ENCODE results near the gene SOCS2. TPM values are rescaled to one million over a fixed set of nuclear protein-coding genes. Genes with fewer than 3 reads are reported as not detected.
A peak's percentile ranks its signal among the peaks of the same experiment; 100 is the strongest.

Gene SOCS2, protein sequence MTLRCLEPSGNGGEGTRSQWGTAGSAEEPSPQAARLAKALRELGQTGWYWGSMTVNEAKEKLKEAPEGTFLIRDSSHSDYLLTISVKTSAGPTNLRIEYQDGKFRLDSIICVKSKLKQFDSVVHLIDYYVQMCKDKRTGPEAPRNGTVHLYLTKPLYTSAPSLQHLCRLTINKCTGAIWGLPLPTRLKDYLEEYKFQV
- 20.0 TPM for total RNA-seq
- long read RNA-seq, transcript SOCS2-202 (3 exons, 1,065 nt), result major isoform, 7 of 21 reads
- long read RNA-seq, partial matches to known transcripts, result 0 of 21 reads
- long read RNA-seq, other reads (novel, unspliced or antisense), result 5 of 21 reads

DNA sequence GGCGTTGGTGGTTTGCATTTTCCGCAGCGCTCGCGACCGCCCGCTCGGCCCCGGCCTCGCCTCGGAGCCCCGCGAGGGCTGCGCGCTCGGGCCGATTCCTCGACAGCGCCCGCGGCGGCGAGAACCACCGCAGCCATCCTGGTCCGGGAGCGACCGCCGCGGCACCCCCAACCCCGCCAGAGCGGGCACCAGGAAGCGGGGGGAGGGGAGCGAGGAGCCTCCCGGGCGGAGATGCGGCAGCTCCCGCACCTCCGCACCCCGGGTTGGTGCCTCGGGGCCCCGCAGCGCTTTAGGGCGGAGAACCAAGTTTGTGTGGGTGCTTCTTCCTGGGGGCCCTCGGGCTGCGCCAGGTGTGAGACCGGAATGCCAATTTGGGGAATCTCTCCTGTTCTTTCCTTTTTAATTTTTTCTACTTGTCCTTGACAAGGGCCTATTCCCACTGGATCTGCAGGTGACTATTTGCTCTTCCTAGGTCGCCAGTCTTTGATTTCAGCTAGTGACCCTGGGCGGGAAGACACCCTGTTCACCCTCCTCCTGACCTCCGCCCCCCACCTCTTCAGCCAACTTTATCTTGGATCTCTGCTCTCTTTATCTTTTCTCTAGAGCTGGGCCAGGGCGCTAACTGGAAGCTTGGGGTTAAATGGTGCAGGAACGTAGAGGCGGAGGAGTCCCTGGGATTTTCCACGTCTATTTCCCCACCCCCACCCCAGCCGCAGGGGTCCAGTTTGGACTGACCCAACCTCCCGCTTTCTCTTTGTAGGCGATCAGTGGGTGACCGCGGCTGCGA is at the start of gene SOCS2:
TSS of gene SOCS2 (plus strand) at position 751 of the 787 bp plus-strand sequence. CDS start 223 bp downstream, outside the sequence.
- Histone ChIP-seq H3K4me1 (peaks cover 9% of the 10 kb centered on the region), H3K27ac (peak within 1 kb of the TSS; percentile 94), H3K27me3 (ENCODE audit: low read depth) (no peaks in the 10 kb centered on the region), H3K9me3 (no peaks in the 10 kb centered on the region), H3K4me3 (peak within 1 kb of the TSS; percentile 96), H3K36me3 (peaks cover 17% of the 10 kb centered on the region)
- peak; percentile 55 for DNase-seq
- TF ChIP-seq, protein P1, sequence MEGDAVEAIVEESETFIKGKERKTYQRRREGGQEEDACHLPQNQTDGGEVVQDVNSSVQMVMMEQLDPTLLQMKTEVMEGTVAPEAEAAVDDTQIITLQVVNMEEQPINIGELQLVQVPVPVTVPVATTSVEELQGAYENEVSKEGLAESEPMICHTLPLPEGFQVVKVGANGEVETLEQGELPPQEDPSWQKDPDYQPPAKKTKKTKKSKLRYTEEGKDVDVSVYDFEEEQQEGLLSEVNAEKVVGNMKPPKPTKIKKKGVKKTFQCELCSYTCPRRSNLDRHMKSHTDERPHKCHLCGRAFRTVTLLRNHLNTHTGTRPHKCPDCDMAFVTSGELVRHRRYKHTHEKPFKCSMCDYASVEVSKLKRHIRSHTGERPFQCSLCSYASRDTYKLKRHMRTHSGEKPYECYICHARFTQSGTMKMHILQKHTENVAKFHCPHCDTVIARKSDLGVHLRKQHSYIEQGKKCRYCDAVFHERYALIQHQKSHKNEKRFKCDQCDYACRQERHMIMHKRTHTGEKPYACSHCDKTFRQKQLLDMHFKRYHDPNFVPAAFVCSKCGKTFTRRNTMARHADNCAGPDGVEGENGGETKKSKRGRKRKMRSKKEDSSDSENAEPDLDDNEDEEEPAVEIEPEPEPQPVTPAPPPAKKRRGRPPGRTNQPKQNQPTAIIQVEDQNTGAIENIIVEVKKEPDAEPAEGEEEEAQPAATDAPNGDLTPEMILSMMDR (IDR thresholded peaks at IDR 0.05), result no peak
- peak; percentile 0 to 1 for ATAC-seq
- intact Hi-C loops (cut with DNase I), result no loop called here

DNA sequence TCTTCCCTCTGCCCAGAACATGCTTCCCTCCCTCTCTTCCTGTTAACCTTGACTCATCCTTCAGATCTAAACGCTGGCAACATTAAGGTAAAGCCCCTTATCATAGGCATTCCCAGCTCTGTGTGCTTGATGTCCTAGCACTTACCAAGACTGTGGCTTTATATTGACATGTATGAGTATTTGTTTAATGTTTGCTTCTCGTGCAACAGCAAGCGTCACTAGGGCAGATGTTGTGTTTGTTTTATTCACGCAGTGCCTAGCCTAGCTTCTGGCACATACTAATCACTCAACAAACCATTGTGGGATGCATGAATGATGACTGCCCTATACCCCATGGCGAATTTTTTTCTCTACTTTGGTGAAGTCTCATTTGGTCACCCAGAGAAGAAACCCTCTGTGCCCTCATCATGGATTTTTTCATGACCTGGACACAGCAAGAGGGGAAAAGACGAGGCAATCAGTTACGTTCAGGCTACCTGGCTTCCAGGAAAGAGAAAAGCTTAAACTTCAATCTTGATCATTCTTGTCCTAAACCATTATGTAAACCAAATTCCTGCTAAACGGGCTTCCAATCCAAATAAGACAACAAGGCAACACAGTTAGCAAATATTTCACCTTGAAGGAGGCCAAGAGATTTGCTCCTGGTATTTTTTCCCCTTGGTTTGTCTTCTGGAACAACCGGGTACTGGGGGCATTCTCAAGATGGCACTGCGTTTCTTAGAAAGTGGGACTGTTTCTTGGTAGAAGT is 47.9 kb upstream of the SOCS2 start:
- TF ChIP-seq, protein P1 (IDR thresholded peaks at IDR 0.05), result no peak
- peaks cover 6% of the 10 kb centered on the region for H3K4me1 ChIP-seq
- H3K27me3 ChIP-seq (ENCODE audit: low read depth), result no peaks in the 10 kb centered on the region
- intact Hi-C loops (cut with DNase I), result no loop called here
- ATAC-seq (peak in 1 of 2 donors; percentile 36), DNase-seq (no peak)
- no peaks in the 10 kb centered on the region for H3K36me3 ChIP-seq
- H3K9me3 ChIP-seq, result no peaks in the 10 kb centered on the region
- H3K27ac ChIP-seq, result no peak overlapping the region
- no peak overlapping the region for H3K4me3 ChIP-seq

DNA sequence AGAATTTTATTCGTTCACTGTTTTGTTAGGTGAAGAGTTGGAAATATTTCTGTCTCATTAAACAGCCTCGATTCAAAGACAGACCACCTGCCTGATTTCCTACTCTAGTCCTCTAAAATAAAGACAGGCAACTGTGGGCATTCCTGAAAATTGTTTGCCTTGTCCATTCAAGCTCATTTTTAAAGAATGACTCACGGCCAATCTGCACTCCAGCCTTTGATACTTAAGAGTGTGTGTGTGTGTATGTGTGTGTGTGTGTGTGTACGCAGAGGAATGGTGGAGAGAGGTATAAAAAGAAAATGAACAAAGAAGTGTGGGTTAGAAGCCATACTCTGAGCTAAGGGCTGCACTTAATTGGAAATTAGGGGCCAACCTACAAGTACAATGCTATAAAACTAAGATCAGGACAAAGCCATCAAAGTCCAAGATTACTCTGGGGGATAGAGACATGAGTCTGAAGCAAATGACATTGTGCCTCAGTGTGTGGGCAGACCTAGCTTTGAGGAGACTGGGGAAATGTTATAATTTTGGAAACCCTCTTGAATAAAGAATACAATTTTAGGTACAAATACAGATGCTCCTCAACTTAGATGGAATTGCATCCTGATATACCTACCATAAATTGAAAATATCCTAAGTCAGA is 45.6 kb upstream of the SOCS2 start:
- intact Hi-C loops (cut with DNase I), result no loop called here
- ATAC-seq, result peak; percentile 75 to 82
- Histone ChIP-seq H3K27ac (no peak overlapping the region), H3K9me3 (no peaks in the 10 kb centered on the region), H3K27me3 (ENCODE audit: low read depth) (no peaks in the 10 kb centered on the region), H3K36me3 (no peaks in the 10 kb centered on the region), H3K4me1 (peaks cover 6% of the 10 kb centered on the region), H3K4me3 (no peak overlapping the region)
- TF ChIP-seq, protein P1 (IDR thresholded peaks at IDR 0.05), result no peak
- no peak for DNase-seq

DNA sequence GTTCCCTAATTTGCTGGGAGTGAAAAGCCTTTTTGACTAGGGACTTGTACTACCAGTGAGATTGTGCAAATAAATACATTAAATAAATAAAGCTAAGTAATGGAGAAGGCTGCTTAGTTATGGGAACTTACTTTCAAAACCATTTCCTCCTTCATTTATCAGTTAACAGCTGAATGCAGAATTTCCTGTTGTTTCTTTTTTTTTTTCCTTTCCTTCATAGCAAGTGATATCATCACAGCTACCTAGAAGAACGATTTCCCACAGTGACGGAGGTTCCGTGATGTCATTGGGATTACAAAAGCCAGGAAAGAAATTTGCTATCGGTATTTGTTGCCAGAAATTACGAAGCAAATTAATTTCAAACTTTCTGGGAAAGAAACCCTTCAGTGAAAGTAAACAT is 42.1 kb upstream of the SOCS2 start:
- no peak for DNase-seq
- intact Hi-C loops (cut with DNase I), result no loop called here

More for the DNA sequence above, 42.1 kb upstream of the SOCS2 start:
- peaks cover 6% of the 10 kb centered on the region for H3K4me1 ChIP-seq
- TF ChIP-seq, protein P1 (IDR thresholded peaks at IDR 0.05), result no peak
- no peak overlapping the region for H3K27ac ChIP-seq
- ATAC-seq, result peak in 1 of 2 donors; percentile 40
- no peaks in the 10 kb centered on the region for H3K36me3 ChIP-seq
- no peak overlapping the region for H3K4me3 ChIP-seq
- H3K27me3 ChIP-seq (ENCODE audit: low read depth), result no peaks in the 10 kb centered on the region
- H3K9me3 ChIP-seq, result no peaks in the 10 kb centered on the region

All from lower lobe of right lung (tissue), 2 donors.